HG02970 (cell line): Measurements from ENCODE around the gene SPDYE11.
"Not testable (repeated sequence)": the region's sequence is repeated elsewhere in the genome, so short reads cannot be mapped to it uniquely, and the experiment has no call there.

ENCODE experiments used
- ATAC-seq: cut with Tn5 transposase; IDR thresholded peaks from one replicate; pipeline ENCODE4 v1.9.1; 2021; ENCODE audit warnings: mild to moderate bottlenecking, moderate library complexity, moderate number of reproducible peaks; ENCODE audit not compliant: unreplicated experiment, low FRiP score

Gene SPDYE11, protein sequence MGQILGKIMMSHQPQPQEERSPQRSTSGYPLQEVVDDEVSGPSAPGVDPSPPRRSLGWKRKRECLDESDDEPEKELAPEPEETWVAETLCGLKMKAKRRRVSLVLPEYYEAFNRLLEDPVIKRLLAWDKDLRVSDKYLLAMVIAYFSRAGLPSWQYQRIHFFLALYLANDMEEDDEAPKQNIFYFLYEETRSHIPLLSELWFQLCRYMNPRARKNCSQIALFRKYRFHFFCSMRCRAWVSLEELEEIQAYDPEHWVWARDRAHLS

DNA sequence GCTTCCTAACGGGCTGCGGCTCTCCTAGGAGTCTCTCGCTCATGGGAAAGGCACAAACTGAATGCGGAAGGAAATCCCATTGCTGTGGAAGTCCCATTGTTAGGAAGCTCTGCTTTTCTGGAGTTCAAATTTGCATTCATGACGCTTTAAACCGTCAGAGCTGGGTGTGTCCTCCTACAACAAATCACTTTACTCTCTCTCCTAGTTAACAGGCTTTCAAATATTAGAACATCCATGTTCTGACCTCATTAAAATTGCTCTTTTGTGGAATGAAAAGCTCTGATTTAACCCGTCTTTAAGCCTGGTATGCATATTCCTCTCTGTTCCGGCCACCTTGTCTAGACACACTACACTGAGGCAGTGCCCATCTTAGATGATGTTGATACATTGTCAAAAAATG is at the start of gene SPDYE11:
Gene SPDYE11 (minus strand): TSS at position 101 of the 400 bp plus-strand sequence. CDS start 1,800 bp downstream, outside the sequence.
- ATAC-seq = not testable (repeated sequence)

DNA sequence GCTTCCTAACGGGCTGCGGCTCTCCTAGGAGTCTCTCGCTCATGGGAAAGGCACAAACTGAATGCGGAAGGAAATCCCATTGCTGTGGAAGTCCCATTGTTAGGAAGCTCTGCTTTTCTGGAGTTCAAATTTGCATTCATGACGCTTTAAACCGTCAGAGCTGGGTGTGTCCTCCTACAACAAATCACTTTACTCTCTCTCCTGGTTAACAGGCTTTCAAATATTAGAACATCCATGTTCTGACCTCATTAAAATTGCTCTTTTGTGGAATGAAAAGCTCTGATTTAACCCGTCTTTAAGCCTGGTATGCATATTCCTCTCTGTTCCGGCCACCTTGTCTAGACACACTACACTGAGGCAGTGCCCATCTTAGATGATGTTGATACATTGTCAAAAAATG is 28.2 kb upstream of the SPDYE11 start, which contains the start of gene SPDYE9:
Gene SPDYE9 (minus strand): TSS at position 101 of the 400 bp plus-strand sequence. CDS start 1,800 bp downstream, outside the sequence.
- not testable (repeated sequence) for ATAC-seq

DNA sequence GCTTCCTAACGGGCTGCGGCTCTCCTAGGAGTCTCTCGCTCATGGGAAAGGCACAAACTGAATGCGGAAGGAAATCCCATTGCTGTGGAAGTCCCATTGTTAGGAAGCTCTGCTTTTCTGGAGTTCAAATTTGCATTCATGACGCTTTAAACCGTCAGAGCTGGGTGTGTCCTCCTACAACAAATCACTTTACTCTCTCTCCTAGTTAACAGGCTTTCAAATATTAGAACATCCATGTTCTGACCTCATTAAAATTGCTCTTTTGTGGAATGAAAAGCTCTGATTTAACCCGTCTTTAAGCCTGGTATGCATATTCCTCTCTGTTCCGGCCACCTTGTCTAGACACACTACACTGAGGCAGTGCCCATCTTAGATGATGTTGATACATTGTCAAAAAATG is 28.0 kb downstream of the SPDYE11 start, which contains the start of gene SPDYE8:
Gene SPDYE8 (minus strand): TSS at position 101 of the 400 bp plus-strand sequence. CDS start 1,800 bp downstream, outside the sequence.
- not testable (repeated sequence) for ATAC-seq

DNA sequence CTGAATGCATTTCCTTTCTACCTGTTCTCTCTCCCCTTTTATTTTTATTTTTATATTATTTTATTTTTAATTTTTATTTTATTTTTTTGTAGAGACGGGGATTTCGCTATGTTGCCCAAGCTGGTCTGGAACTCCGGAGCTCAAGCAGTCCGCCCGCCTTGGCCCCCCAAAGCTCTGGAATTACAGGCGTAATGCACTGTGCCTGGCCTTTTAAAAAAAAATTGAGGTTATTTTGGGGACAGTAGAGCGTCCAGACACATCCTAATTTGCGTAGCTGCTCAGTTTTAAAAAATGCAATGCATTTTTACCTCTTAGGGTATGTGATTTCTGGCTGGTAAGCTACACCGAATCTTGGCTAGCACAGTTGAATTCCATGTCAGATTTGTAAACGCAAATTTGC is 51.2 kb downstream of the SPDYE11 start:
- not testable (repeated sequence) for ATAC-seq

DNA sequence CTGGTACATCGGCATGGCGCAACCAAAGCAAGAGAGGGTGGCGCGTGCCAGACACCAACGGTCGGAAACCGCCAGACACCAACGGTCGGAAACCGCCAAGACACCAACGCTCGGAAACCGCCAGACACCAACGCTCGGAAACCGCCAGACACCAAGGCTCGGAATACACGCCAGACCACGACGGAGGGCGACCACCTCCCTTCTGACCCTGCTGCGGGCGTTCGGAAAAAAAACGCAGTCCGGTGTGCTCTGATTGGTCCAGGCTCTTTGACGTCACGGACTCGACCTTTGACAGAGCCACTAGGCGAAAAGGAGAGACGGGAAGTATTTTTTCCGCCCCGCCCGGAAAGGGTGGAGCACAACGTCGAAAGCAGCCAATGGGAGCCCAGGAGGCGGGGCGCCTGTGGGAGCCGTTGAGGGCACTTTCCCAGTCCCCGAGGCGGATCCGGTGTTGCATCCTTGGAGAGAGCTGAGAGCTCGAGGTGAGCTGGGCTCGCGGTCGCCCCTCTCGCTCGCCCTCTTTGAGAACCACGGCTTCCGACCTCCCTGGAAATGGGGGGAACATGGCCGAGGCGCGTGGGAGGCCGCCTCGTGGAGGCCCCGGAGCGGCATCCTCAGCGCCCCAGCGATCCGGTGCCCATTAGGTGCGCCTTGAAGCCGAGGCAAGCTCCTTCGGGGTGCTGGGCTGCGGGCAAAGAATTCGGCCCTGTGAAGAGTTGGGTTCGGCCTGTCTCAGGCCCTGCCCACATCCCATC is 51.8 kb downstream of the SPDYE11 start:
- ATAC-seq = peak; percentile 81

DNA sequence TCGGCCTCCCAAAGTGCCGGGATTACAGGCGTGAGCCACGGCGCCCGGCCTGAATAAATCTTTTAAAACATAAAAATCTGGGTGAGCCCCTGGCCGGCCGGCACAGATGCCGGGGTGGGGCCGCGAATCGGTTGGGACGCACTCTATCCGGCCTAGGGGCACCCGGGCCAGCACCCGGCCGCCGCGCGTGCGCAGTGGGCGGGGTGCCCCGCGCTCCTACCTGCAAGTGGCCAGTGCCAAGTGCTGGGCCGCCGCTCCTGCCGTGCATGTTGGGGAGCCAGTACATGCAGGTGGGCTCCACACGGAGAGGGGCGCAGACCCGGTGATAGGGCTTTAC is 52.4 kb downstream of the SPDYE11 start:
- ATAC-seq = peak; percentile 87

DNA sequence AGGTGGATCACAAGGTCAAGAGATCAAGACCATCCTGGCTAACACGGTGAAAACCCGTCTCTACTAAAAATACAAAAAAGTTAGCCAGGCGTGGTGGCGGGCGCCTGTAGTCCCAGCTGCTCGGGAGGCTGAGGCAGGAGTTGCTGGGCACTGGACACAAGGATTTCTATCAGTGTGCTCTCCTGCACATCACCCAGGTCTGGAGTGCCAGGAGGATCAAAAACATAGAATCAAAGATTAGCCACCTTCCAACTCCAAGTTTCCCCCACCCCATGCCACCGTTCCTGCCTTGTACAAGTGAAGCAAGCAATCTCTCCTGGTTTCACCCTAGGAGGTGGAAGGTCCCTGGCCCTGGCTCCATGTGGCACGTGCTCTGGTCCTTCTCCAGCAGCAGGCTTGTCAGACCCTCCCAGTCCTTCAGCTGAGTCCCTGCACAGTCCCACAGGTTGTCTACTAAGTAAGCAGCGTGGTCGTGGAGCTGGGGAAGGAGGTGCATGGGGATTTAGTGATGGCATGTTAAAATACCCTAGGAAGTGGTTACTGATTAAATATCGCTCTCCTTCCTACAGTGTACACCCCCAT is 59.7 kb downstream of the SPDYE11 start:
- not testable (repeated sequence) for ATAC-seq
